Measurements from ENCODE around the gene EXO1. TPM values are rescaled to one million over a fixed set of nuclear protein-coding genes. Genes with fewer than 3 reads are reported as not detected.
"Not testable (repeated sequence)": the region's sequence is repeated elsewhere in the genome, so short reads cannot be mapped to it uniquely, and the experiment has no call there.

EXO1 gene
- total RNA-seq, 1 donor from 2014 or later = 0.53 TPM

DNA sequence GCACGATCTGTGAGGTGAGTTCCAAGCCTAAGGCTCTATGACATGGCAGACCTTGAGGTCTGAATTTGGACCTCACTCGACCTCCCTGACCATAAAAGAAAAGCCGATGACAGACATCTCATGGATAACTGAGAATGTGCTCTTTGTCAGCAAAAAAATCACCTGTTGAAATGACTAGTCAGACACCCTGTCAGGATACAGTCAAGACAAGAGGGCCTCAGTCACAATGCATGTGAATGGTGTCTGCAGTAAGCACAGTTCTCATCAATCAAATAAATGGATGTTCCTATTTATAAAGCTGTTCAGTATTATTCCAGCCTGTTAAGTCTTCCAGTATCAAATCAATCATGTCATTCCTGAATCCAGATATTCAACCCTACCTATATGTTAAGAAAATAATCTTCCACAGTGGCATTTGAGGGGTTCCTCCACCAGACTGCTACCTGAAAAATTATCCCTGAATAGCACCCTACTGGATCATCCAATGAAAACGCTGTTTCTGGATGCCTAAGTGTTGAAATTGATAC lies 28.6 kb upstream of the EXO1 start:
- TF ChIP-seq, protein P1, sequence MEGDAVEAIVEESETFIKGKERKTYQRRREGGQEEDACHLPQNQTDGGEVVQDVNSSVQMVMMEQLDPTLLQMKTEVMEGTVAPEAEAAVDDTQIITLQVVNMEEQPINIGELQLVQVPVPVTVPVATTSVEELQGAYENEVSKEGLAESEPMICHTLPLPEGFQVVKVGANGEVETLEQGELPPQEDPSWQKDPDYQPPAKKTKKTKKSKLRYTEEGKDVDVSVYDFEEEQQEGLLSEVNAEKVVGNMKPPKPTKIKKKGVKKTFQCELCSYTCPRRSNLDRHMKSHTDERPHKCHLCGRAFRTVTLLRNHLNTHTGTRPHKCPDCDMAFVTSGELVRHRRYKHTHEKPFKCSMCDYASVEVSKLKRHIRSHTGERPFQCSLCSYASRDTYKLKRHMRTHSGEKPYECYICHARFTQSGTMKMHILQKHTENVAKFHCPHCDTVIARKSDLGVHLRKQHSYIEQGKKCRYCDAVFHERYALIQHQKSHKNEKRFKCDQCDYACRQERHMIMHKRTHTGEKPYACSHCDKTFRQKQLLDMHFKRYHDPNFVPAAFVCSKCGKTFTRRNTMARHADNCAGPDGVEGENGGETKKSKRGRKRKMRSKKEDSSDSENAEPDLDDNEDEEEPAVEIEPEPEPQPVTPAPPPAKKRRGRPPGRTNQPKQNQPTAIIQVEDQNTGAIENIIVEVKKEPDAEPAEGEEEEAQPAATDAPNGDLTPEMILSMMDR (IDR thresholded peaks at IDR 0.05; ENCODE audit: insufficient read depth, low read length, severe bottlenecking) = no peak
- Histone ChIP-seq H3K36me3 (ENCODE audit: control insufficient read depth, insufficient read depth, low read length) (no peaks in the 10 kb centered on the region), H3K4me3 (ENCODE audit: low read depth, low read length) (no peak overlapping the region), H3K27me3 (ENCODE audit: control insufficient read depth, insufficient read depth, low read length) (no peaks in the 10 kb centered on the region)
- no peak for DNase-seq (ENCODE audit: low read depth)
- no peak for FAIRE-seq

DNA sequence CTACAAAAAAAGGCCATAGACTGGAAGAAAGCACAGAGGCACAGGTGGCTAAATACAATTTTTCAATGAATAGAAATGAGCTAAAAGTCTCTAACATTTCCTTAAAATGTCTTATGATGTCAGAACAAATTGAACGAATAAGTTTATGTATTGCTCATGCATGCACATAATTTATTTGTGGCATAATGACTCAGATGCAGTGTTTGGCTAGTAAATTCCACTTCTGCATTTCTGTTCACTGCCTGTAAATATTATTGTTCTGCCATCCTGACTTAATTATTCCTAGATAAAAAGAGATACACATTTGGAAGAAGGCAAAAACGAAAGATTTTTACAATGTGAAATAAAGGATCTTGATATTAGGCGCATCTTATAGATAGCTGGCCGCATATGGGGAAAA lies 26.6 kb upstream of the EXO1 start:
- no peak overlapping the region for H3K4me3 ChIP-seq (ENCODE audit: low read depth, low read length)
- FAIRE-seq (no peak), DNase-seq (ENCODE audit: low read depth) (peak; percentile 35)
- no peaks in the 10 kb centered on the region for H3K36me3 ChIP-seq (ENCODE audit: control insufficient read depth, insufficient read depth, low read length)
- no peaks in the 10 kb centered on the region for H3K27me3 ChIP-seq (ENCODE audit: control insufficient read depth, insufficient read depth, low read length)
- TF ChIP-seq, protein P1 (IDR thresholded peaks at IDR 0.05; ENCODE audit: insufficient read depth, low read length, severe bottlenecking) = no peak

DNA sequence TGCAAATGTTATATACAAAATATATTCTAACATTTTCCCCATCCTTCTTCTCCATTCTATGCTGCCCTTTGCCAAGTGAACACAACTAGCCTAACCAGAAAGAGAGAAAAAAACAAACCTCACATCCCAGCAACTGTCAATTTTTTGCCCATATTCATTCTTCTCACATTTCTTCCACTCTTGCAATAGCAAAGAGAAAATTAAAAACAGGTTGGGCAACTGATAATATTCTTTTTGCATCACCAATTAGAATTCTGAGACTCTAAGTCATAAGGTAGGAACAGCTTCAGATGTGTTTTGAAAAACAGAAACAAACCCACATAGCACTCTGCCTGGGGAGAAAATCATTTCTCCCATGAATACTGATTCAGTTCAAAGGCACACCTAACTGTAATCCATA lies 25.2 kb upstream of the EXO1 start:
- FAIRE-seq = no peak
- Histone ChIP-seq H3K36me3 (ENCODE audit: control insufficient read depth, insufficient read depth, low read length) (no peaks in the 10 kb centered on the region), H3K27me3 (ENCODE audit: control insufficient read depth, insufficient read depth, low read length) (no peaks in the 10 kb centered on the region), H3K4me3 (ENCODE audit: low read depth, low read length) (no peak overlapping the region)
- no peak for DNase-seq (ENCODE audit: low read depth)
- TF ChIP-seq, protein P1 (IDR thresholded peaks at IDR 0.05; ENCODE audit: insufficient read depth, low read length, severe bottlenecking) = no peak

DNA sequence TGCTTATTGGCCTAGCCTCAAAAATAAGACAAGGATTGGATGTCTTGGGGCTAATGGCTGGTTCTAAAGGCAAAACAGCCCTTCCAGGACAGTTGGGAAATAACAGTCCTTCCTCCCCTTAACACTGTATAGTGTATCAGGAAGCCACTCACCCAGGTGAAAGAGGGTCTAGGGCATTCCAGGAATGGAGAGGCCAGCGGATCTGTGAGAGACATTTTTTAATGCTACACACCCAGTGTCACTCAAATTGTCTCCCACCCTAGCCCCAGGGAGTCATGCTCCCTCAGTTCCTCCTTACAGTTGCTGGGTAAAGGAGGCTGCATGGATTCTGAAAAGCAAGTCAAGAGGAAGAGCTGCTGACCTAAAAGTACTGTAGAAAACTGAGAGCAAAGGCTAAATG lies 24.1 kb upstream of the EXO1 start:
- H3K36me3 ChIP-seq (ENCODE audit: control insufficient read depth, insufficient read depth, low read length) = no peaks in the 10 kb centered on the region
- DNase-seq (ENCODE audit: low read depth) = no peak
- FAIRE-seq = no peak
- H3K4me3 ChIP-seq (ENCODE audit: low read depth, low read length) = no peak overlapping the region
- TF ChIP-seq, protein P1 (IDR thresholded peaks at IDR 0.05; ENCODE audit: insufficient read depth, low read length, severe bottlenecking) = no peak
- no peaks in the 10 kb centered on the region for H3K27me3 ChIP-seq (ENCODE audit: control insufficient read depth, insufficient read depth, low read length)

DNA sequence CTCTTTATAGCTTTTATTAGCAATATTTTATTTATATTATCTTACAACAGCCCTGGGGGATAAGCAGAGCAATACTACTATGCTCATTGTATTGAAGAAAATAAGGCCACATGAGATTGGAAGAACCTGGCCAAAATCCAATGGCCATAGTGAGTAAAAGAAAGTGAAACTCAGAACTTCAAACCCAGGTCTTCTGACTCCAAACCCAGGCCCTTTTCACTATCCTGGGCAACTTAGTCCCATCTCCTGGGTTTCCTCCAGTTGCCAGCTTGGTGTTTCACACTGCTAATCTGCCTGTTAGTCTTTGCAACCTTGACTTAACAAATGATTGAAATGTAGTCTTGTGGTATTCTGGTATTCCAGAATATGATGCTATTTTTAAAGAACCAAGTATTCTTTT lies 22.4 kb upstream of the EXO1 start:
- H3K36me3 ChIP-seq (ENCODE audit: control insufficient read depth, insufficient read depth, low read length) = no peaks in the 10 kb centered on the region
- no peaks in the 10 kb centered on the region for H3K27me3 ChIP-seq (ENCODE audit: control insufficient read depth, insufficient read depth, low read length)
- no peak overlapping the region for H3K4me3 ChIP-seq (ENCODE audit: low read depth, low read length)
- TF ChIP-seq, protein P1 (IDR thresholded peaks at IDR 0.05; ENCODE audit: insufficient read depth, low read length, severe bottlenecking) = no peak
- DNase-seq (ENCODE audit: low read depth) (no peak), FAIRE-seq (no peak)

DNA sequence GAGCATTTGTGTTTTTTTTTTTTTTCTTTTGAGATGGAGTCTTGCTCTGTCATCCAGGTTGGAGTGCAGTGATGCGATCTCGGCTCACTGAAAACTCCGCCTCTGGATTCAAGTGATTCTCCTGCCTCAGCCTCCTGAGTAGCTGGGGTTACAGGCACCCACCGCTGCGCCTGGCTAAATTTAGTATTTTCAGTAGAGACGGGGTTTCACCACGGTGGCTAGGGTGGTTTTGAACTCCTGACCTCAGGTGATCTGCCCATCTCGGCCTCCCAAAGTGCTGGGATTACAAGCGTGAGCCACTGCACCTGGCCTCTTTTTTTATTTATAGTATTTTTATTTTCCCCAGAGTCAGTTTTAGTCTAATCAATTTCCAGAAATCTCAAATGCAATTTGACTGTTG lies 21.4 kb upstream of the EXO1 start:
- not testable (repeated sequence) for FAIRE-seq; H3K27me3 ChIP-seq (ENCODE audit: control insufficient read depth, insufficient read depth, low read length); H3K4me3 ChIP-seq (ENCODE audit: low read depth, low read length); H3K36me3 ChIP-seq (ENCODE audit: control insufficient read depth, insufficient read depth, low read length); DNase-seq (ENCODE audit: low read depth)

Data from bronchial epithelial cell (primary cell).